Left ventricle myocardium superior (tissue), 1 donor: ENCODE measurements around the gene EHMT2. TPM values are rescaled to one million over a fixed set of nuclear protein-coding genes. Genes with fewer than 3 reads are reported as not detected.

Source experiments
- total RNA-seq: library from RNA; stranded (reverse); fragmentation: NEBNext Ultra II Directional; extraction: Animal tissue kit (Norgen Biotek cat#: 25700); gene quantifications from one replicate; pipeline ENCODE4 v1.2.1, GENCODE V29; 2021
- donor health status: DM: no; HTN: yes; CAD: no; lungs with severe emphysema.

Gene EHMT2
- total RNA-seq, 1 donor from 2014 or later, result 17.1 TPM

Other genes with a start within 250 kb of the EHMT2 start
- gene BAG6, start 245.0 kb downstream of the EHMT2 start, total RNA-seq, result 283 TPM
- 2.4 TPM for gene APOM, start 241.8 kb downstream of the EHMT2 start, total RNA-seq
- 18.6 TPM for gene C6orf47, start 236.9 kb downstream of the EHMT2 start, total RNA-seq
- gene GPANK1, start 232.7 kb downstream of the EHMT2 start, total RNA-seq, result 19.2 TPM
- 111 TPM for gene CSNK2B, start 231.6 kb downstream of the EHMT2 start, total RNA-seq
- gene LY6G5B, start 227.7 kb downstream of the EHMT2 start, total RNA-seq, result 3.9 TPM
- gene LY6G5C, start 216.6 kb downstream of the EHMT2 start, total RNA-seq, result 1.8 TPM
- 29.0 TPM for gene ABHD16A, start 194.4 kb downstream of the EHMT2 start, total RNA-seq
- gene LY6G6F, start 190.8 kb downstream of the EHMT2 start, total RNA-seq, result not detected
- gene LY6G6D, start 182.3 kb downstream of the EHMT2 start, total RNA-seq, result not detected
- not detected for gene LY6G6C, start 176.0 kb downstream of the EHMT2 start, total RNA-seq
- 0.52 TPM for gene MPIG6B, start 174.3 kb downstream of the EHMT2 start, total RNA-seq
- gene DDAH2, start 168.4 kb downstream of the EHMT2 start, total RNA-seq, result 27.6 TPM
- gene CLIC1, start 161.2 kb downstream of the EHMT2 start, total RNA-seq, result 77.4 TPM
- 1.3 TPM for gene MSH5, start 157.7 kb downstream of the EHMT2 start, total RNA-seq
- 0.47 TPM for gene SAPCD1, start 135.0 kb downstream of the EHMT2 start, total RNA-seq
- gene VWA7, start 120.4 kb downstream of the EHMT2 start, total RNA-seq, result 12.8 TPM
- gene VARS1, start 101.9 kb downstream of the EHMT2 start, total RNA-seq, result 22.5 TPM
- 20.1 TPM for gene LSM2, start 90.7 kb downstream of the EHMT2 start, total RNA-seq
- 2.0 TPM for gene HSPA1L, start 82.4 kb downstream of the EHMT2 start, total RNA-seq
- 341 TPM for gene HSPA1A, start 82.2 kb downstream of the EHMT2 start, total RNA-seq
- gene HSPA1B, start 70.0 kb downstream of the EHMT2 start, total RNA-seq, result 233 TPM
- gene NEU1, start 34.9 kb downstream of the EHMT2 start, total RNA-seq, result 24.9 TPM
- not detected for gene SLC44A4, start 18.7 kb downstream of the EHMT2 start, total RNA-seq
- 3.3 TPM for gene ZBTB12, start 4.4 kb upstream of the EHMT2 start, total RNA-seq
- 5.8 TPM for gene C2, start 30.0 kb upstream of the EHMT2 start, total RNA-seq
- gene CFB, start 48.4 kb upstream of the EHMT2 start, total RNA-seq, result 39.6 TPM
- gene NELFE, start 61.3 kb upstream of the EHMT2 start, total RNA-seq, result 42.0 TPM
- 31.5 TPM for gene SKIC2, start 61.5 kb upstream of the EHMT2 start, total RNA-seq
- 11.5 TPM for gene DXO, start 74.4 kb upstream of the EHMT2 start, total RNA-seq
- 96.3 TPM for gene C4A, start 84.4 kb upstream of the EHMT2 start, total RNA-seq
- 84.0 TPM for gene C4B, start 117.1 kb upstream of the EHMT2 start, total RNA-seq
- gene CYP21A2, start 140.7 kb upstream of the EHMT2 start, total RNA-seq, result 0.52 TPM
- gene TNXB, start 211.6 kb upstream of the EHMT2 start, total RNA-seq, result 64.1 TPM
- 26.8 TPM for gene ATF6B, start 230.5 kb upstream of the EHMT2 start, total RNA-seq
- 2.6 TPM for gene FKBPL, start 232.6 kb upstream of the EHMT2 start, total RNA-seq